AG04450 (cell line): ENCODE results near the gene BIRC6. TPM values are rescaled to one million over a fixed set of nuclear protein-coding genes. Genes with fewer than 3 reads are reported as not detected.

ENCODE experiments used
- CTCF ChIA-PET: fragments of 300-600, 350-600 bp; formaldehyde crosslinking; extraction: SDS; loops from one replicate; lab custom pipeline; 2022; ENCODE audit warnings: antibody characterized with exemption, inconsistent platforms; lab: Charles Lee
- POLR2A ChIA-PET: fragments of 350-600 bp; formaldehyde crosslinking; extraction: SDS; loops from one replicate; lab custom pipeline; 2021; ENCODE audit warnings: antibody characterized with exemption, inconsistent platforms; lab: Yijun Ruan, JAX
- DNase-seq: peaks from one replicate; pipeline ENCODE4 v3.0.0-alpha.2; 2011; ENCODE audit warnings: low read depth, low spot score
- H3K27ac ChIP-seq: one replicate; pipeline ENCODE4 v1.5.1; 2012; ENCODE audit warnings: low read depth, low read length, control low read depth
- H3K27me3 ChIP-seq: one replicate; pipeline ENCODE4 v1.6.0; 2012; ENCODE audit warnings: low read length; ENCODE audit not compliant: control insufficient read depth, insufficient read depth
- H3K4me3 ChIP-seq: 2 replicates; pipeline ENCODE4 v1.5.1; 2011; ENCODE audit warnings: mild to moderate bottlenecking, low read depth, low read length, control low read depth
- H3K9me3 ChIP-seq: 2 replicates; pipeline ENCODE4 v1.5.1; 2012; ENCODE audit warnings: low read length; ENCODE audit not compliant: control insufficient read depth, insufficient read depth
- CTCF ChIP-seq: IDR thresholded peaks from 2 replicates; pipeline ENCODE4 v1.5.1; 2011; ENCODE audit warnings: low read depth, low read length, control low read depth, inconsistent platforms
- polyA plus RNA-seq: library from polyadenylated mRNA; depleted of rRNA; stranded (reverse); fragments of >200 nt; gene quantifications from 2 replicates; pipeline ENCODE4 v1.2.3, GENCODE V29; 2011

BIRC6 gene
- polyA plus RNA-seq, 1 experiment = 86.3 TPM

GRCh38 chr2:32472605-32473004 is 115.8 kb downstream of the BIRC6 start:
- CTCF ChIA-PET = no interaction called here
- POLR2A ChIA-PET = no interaction called here
- TF ChIP-seq CTCF = no peak
- no peaks in the 10 kb centered on the region for H3K9me3 ChIP-seq
- no peaks in the 10 kb centered on the region for H3K27me3 ChIP-seq
- H3K27ac ChIP-seq = no peak overlapping the region
- no peak for DNase-seq
- H3K4me3 ChIP-seq = no peak overlapping the region

- H3K27me3 ChIP-seq = no peaks in the 10 kb centered on the region
- ChIA-PET CTCF (no interaction called here), POLR2A (no interaction called here)
- no peak for TF ChIP-seq CTCF
- H3K9me3 ChIP-seq = no peaks in the 10 kb centered on the region
- no peak overlapping the region for H3K27ac ChIP-seq
- DNase-seq = no peak
- no peak overlapping the region for H3K4me3 ChIP-seq
These were observed 117.6 kb downstream of the BIRC6 start for GRCh38 chr2:32474381-32474780.

GRCh38 chr2:32478889-32479620 is 122.2 kb downstream of the BIRC6 start:
- H3K4me3 ChIP-seq = no peak overlapping the region
- H3K27ac ChIP-seq = no peak overlapping the region
- TF ChIP-seq CTCF = no peak
- ChIA-PET CTCF (no interaction called here), POLR2A (no interaction called here)
- DNase-seq = no peak
- no peaks in the 10 kb centered on the region for H3K27me3 ChIP-seq
- no peaks in the 10 kb centered on the region for H3K9me3 ChIP-seq

- CTCF ChIA-PET = no interaction called here
- no peak overlapping the region for H3K27ac ChIP-seq
These were observed 123.2 kb downstream of the BIRC6 start for GRCh38 chr2:32479993-32480392.

More at GRCh38 chr2:32479993-32480392, 123.2 kb downstream of the BIRC6 start:
- Histone ChIP-seq H3K9me3 (no peaks in the 10 kb centered on the region), H3K4me3 (no peak overlapping the region), H3K27me3 (no peaks in the 10 kb centered on the region)
- no peak for DNase-seq
- TF ChIP-seq CTCF = no peak
- POLR2A ChIA-PET = interaction anchor here (0.6 kb wide), 1 partner anchor 154 kb away, joined by 4 read pairs; no protein-coding TSS in a partner anchor
